H7 (cell line): ENCODE results near the gene TCERG1. TPM values are rescaled to one million over a fixed set of nuclear protein-coding genes. Genes with fewer than 3 reads are reported as not detected.

ENCODE experiments used
- DNase-seq: peaks from one replicate; pipeline ENCODE4 v3.0.0; 2012
- H3K27me3 ChIP-seq: 2 replicates; pipeline ENCODE4 v1.6.0; 2011; ENCODE audit warnings: mild to moderate bottlenecking, low read length; ENCODE audit not compliant: control insufficient read depth, insufficient read depth
- H3K36me3 ChIP-seq: replicated peaks from 2 replicates; pipeline ENCODE4 v1.5.1; 2011; ENCODE audit warnings: low read length; ENCODE audit not compliant: control insufficient read depth, insufficient read depth
- H3K4me3 ChIP-seq: 2 replicates; pipeline ENCODE4 v1.5.1; 2011; ENCODE audit warnings: low read depth, mild to moderate bottlenecking, control low read depth, low read length, moderate library complexity; ENCODE audit not compliant: insufficient read depth
- total RNA-seq: library from RNA; depleted of rRNA; stranded (reverse); fragments of >200 nt; shearing (Covaris generic); gene quantifications from 2 replicates; pipeline ENCODE4 v1.2.3, GENCODE V29; 2014

Gene TCERG1
- total RNA-seq, 1 experiment from 2014 or later, result 97.1 TPM

DNA sequence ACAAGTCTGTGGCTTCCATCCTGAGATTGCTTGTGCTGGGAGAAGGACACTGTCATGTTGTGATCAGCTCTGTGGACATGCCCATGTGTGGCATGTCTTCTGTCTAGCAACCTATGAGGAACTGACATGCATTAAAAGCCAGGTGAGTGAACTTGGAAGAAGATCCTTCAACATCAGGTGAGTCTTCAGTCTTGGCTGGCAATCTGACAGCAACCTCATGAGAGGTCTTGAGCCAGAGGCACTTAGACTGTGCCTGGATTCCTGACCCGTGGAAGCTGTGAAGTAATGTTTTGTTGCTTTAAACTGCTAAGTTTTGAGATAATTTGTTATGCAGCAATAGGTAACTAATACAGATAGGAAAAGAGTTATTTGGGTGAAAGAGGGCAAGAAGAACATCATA, 6.8 kb upstream of the TCERG1 start:
- DNase-seq, result no peak
- H3K27me3 ChIP-seq, result no peaks in the 10 kb centered on the region
- H3K4me3 ChIP-seq, result no peak overlapping the region
- no peaks in the 10 kb centered on the region for H3K36me3 ChIP-seq

- no peak overlapping the region for H3K4me3 ChIP-seq
- no peaks in the 10 kb centered on the region for H3K27me3 ChIP-seq
- H3K36me3 ChIP-seq, result no peaks in the 10 kb centered on the region
- no peak for DNase-seq
These were observed 6.2 kb upstream of the TCERG1 start for GRCh38 chr5:146440870-146441495.

DNA sequence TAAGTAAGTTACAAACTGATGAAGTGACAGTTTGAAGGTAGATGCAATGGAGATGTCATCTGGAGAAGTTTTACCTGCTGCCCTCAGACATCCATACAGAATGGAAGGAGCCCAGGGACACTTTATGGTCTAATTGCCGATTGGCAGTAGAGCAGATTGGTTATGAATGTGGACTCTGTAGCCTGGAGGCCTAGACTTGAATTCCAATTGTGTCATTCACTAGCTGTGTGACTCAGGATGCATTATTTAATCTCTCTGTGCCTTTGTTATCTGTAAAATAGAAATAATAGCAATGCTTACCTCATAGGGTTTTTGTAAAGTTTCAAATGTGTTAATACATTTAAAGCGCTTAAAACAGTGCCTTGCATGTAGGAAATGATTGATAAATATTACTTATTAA, 5.2 kb upstream of the TCERG1 start:
- no peaks in the 10 kb centered on the region for H3K27me3 ChIP-seq
- no peak for DNase-seq
- no peaks in the 10 kb centered on the region for H3K36me3 ChIP-seq
- no peak overlapping the region for H3K4me3 ChIP-seq

- DNase-seq, result no peak
These were observed 724 bp downstream of the TCERG1 start for GRCh38 chr5:146447734-146448380.

DNA sequence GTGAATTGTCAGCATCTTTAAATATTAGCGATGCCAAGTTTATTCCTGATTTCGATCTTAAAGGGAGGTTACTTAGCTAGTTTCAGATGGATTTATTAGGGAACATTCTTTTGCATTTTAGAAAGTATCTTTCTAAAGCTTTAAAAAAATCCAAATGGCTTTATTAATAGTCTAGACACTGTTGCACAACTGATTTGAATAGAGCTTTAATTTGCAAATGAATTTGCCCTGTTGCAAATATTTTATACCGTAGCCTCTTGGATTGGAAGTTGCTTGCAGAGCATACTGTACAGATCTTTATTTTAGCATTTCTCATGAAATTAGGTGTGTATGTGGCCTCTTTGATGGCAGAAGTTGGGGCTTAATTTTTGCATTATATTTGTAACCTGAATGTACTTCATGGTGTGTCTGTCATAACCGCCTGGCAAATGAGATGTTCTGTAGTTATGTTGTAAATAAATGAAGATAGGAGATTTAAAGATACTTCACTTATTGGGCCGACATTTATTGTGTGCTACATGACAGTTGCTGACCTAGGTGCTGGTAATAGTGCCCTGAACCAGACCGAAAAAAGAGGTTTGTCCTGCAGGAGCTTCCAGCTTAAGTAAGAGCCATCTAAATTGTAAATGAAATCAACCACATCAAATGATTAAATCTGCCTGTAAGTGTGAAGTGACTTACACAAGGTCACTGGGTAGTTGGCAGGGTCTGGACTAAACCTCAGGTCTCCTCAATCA, 1.8 kb downstream of the TCERG1 start:
- Histone ChIP-seq H3K27me3 (no peaks in the 10 kb centered on the region), H3K4me3 (no peak overlapping the region), H3K36me3 (no peaks in the 10 kb centered on the region)
- no peak for DNase-seq

More at GRCh38 chr5:146447734-146448380, 724 bp downstream of the TCERG1 start:
- H3K27me3 ChIP-seq, result no peaks in the 10 kb centered on the region
- H3K4me3 ChIP-seq, result peak overlapping the region; percentile 99
- H3K36me3 ChIP-seq, result no peaks in the 10 kb centered on the region

DNA sequence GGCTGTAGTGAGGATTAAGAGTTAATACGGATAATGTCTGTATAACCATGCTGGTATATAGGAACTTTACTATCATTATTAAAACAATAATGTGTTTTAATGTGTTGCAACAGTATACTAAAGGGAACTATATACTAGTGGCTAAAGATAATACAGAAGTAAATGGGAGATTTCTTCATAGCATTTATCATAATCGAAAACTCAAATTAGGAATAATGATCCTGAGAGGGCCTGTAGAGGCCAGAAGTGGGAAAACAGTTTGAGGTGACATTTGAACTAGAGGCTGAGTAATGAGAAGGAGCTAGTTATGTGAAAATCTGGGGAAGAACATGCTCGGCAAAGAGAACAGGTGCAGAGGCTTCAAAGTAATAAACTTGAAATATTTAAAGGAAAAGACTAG, 2.9 kb downstream of the TCERG1 start:
- Histone ChIP-seq H3K27me3 (no peaks in the 10 kb centered on the region), H3K36me3 (no peaks in the 10 kb centered on the region), H3K4me3 (no peak overlapping the region)
- no peak for DNase-seq

DNA sequence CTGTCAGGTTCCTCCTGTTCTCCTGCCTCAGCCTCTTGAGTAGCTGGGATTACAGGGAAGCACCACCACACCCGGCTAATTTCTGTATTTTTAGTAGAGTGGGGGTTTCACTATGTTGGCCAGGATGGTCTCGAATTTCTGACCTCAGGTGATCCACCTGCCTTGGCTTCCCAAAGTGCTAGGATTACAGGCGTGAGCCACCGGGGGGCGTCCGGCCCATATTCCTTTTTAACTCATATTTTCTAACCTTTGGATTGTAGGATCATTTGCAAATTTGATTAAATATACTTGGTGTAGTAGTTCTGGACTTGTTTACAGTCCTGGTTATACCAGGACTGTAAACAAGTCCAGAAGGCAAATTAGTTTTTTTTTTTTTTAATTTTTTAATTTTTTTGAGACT, 4.3 kb downstream of the TCERG1 start:
- Histone ChIP-seq H3K4me3 (no peak overlapping the region), H3K27me3 (no peaks in the 10 kb centered on the region), H3K36me3 (peaks cover 2% of the 10 kb centered on the region; the same call in 1 of the 2 replicates)
- DNase-seq, result no peak

DNA sequence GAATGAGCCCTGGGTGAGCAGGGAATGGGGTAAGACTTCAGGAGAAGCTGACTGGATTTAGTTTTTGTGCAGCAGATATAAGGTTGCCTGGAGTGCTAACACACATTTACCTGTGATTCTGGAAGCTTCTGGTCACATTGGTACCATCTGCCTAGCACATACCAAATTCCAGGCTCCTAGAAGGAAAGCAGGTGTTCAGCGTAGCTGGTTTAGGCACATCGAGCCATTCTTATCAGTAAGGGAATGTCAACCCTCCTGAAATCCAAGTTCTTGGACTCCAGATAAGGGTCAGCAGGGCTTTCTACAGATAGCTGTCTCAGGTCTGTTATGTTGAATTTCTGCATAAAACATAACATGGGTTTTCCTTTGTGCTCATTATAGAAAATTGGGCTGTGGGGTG, 10.3 kb downstream of the TCERG1 start:
- no peak for DNase-seq
- no peak overlapping the region for H3K4me3 ChIP-seq
- peaks cover 19% of the 10 kb centered on the region for H3K36me3 ChIP-seq
- H3K27me3 ChIP-seq, result no peaks in the 10 kb centered on the region

DNA sequence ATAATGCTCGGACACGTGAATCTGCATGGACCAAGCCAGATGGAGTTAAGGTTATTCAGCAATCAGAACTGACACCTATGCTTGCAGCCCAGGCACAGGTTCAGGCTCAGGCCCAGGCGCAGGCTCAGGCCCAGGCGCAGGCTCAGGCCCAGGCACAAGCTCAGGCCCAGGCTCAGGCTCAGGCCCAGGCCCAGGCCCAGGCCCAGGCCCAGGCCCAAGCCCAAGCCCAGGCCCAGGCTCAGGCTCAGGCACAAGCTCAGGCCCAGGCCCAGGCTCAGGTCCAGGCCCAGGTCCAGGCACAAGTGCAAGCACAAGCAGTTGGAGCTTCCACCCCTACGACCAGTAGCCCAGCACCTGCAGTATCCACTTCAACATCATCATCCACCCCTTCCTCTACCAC, 11.8 kb downstream of the TCERG1 start:
- Histone ChIP-seq H3K27me3 (no peaks in the 10 kb centered on the region), H3K36me3 (peaks cover 25% of the 10 kb centered on the region), H3K4me3 (no peak overlapping the region)
- DNase-seq, result no peak

DNA sequence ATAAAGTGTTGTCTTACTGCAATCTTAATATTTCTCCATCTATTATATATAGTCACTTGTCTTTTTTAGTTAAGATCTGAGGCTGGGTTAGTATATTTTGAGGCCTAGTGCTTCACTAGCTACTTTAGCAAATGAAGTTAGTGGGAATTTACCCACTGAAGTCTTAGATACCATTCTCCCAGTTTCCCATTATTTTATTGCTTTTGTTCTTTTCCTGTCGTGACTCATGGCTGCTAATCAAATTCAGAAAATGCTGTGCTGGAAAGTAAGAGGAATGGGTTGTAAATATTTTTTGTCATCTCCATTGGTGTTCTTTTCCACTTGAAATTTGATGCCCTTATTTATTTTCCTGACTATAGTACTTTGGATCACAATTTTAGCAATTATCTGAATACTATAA, 14.2 kb downstream of the TCERG1 start:
- Histone ChIP-seq H3K4me3 (no peak overlapping the region), H3K27me3 (no peaks in the 10 kb centered on the region), H3K36me3 (peaks cover 28% of the 10 kb centered on the region)
- no peak for DNase-seq

GRCh38 chr5:146463446-146463845, 16.3 kb downstream of the TCERG1 start:
- no peaks in the 10 kb centered on the region for H3K27me3 ChIP-seq
- DNase-seq, result no peak
- no peak overlapping the region for H3K4me3 ChIP-seq
- H3K36me3 ChIP-seq, result peaks cover 23% of the 10 kb centered on the region

- Histone ChIP-seq H3K27me3 (no peaks in the 10 kb centered on the region), H3K36me3 (peaks cover 27% of the 10 kb centered on the region), H3K4me3 (no peak overlapping the region)
- DNase-seq, result no peak
These were observed 19.6 kb downstream of the TCERG1 start for GRCh38 chr5:146466521-146467349.

GRCh38 chr5:146467760-146468159, 20.6 kb downstream of the TCERG1 start:
- Histone ChIP-seq H3K27me3 (no peaks in the 10 kb centered on the region), H3K36me3 (peaks cover 24% of the 10 kb centered on the region)
- DNase-seq, result no peak

GRCh38 chr5:146474065-146474464, 26.9 kb downstream of the TCERG1 start:
- no peak for DNase-seq
- peaks cover 23% of the 10 kb centered on the region for H3K36me3 ChIP-seq
- no peaks in the 10 kb centered on the region for H3K27me3 ChIP-seq
- H3K4me3 ChIP-seq, result no peak overlapping the region

More at GRCh38 chr5:146467760-146468159, 20.6 kb downstream of the TCERG1 start:
- no peak overlapping the region for H3K4me3 ChIP-seq
